MCF 10A (cell line): ENCODE measurements around the gene PSMA1. TPM values are rescaled to one million over a fixed set of nuclear protein-coding genes. Genes with fewer than 3 reads are reported as not detected.
A peak's percentile ranks its signal among the peaks of the same experiment; 100 is the strongest.
"Not testable (repeated sequence)": the region's sequence is repeated elsewhere in the genome, so short reads cannot be mapped to it uniquely, and the experiment has no call there.

Experiments
- Bru-seq: library from RNA; stranded (reverse); fragments of 400-500 nt; gene quantifications from one replicate; lab custom pipeline; 2021; lab: Mats Ljungman, UMichigan
- BruChase-seq, 2 experiments: library from RNA; stranded (reverse); fragments of 400-500 nt; gene quantifications; one replicate each; lab custom pipeline; 2021; lab: Mats Ljungman, UMichigan
- BruUV-seq: library from RNA; stranded (reverse); fragments of 400-500 nt; replicated peaks from 2 replicates; lab custom pipeline; 2021; lab: Mats Ljungman, UMichigan
- CTCF ChIA-PET: fragments of 300-600 bp; sonication (Branson Sonifier 250); formaldehyde crosslinking; extraction: SDS; loops from one replicate; lab custom pipeline; 2021; ENCODE audit warnings: antibody characterized with exemption, inconsistent platforms; lab: Yijun Ruan, JAX
- POLR2A ChIA-PET: fragments of 300-600, 350-650 bp; sonication (Branson Sonifier 250); formaldehyde crosslinking; extraction: SDS; loops from one replicate; lab custom pipeline; 2020; ENCODE audit warnings: antibody characterized with exemption, inconsistent platforms; lab: Yijun Ruan, JAX
- DNase-seq: peaks from one replicate; pipeline ENCODE4 v3.0.0-alpha.2; 2018; ENCODE audit not compliant: unreplicated experiment
- H3K27ac Mint-ChIP-seq: one replicate; pipeline ENCODE4 v1.8.0; 2022; ENCODE audit warnings: mild to moderate bottlenecking, low read depth, mixed read lengths; ENCODE audit not compliant: unreplicated experiment
- H3K27me3 Mint-ChIP-seq: one replicate; pipeline ENCODE4 v1.8.0; 2022; ENCODE audit warnings: mixed read lengths; ENCODE audit not compliant: insufficient read depth, unreplicated experiment
- H3K36me3 Mint-ChIP-seq: one replicate; pipeline ENCODE4 v1.8.0; 2022; ENCODE audit warnings: mild to moderate bottlenecking, moderate library complexity, mixed read lengths; ENCODE audit not compliant: insufficient read depth, unreplicated experiment
- H3K4me1 Mint-ChIP-seq: one replicate; pipeline ENCODE4 v1.8.0; 2022; ENCODE audit warnings: mixed read lengths; ENCODE audit not compliant: insufficient read depth, unreplicated experiment
- H3K4me3 Mint-ChIP-seq: one replicate; pipeline ENCODE4 v1.8.0; 2022; ENCODE audit warnings: mild to moderate bottlenecking, moderate library complexity, mixed read lengths; ENCODE audit not compliant: unreplicated experiment
- H3K9me3 Mint-ChIP-seq: one replicate; pipeline ENCODE4 v1.8.0; 2022; ENCODE audit warnings: mixed read lengths; ENCODE audit not compliant: unreplicated experiment
- CTCF ChIP-seq: fragments of 200-600 bp; IDR thresholded peaks from one replicate; pipeline ENCODE4 v1.8.0; 2022; ENCODE audit warnings: antibody characterized with exemption, mild to moderate bottlenecking; ENCODE audit not compliant: unreplicated experiment
- intact Hi-C: fragments of 100-400 bp; cut with micrococcal nuclease; formaldehyde crosslinking; loops from 2 replicates; pipeline ENCODE4 v1.14.1; 2022
- long read RNA-seq: library from polyadenylated mRNA; stranded (forward); transcript quantifications from one replicate; pipeline ENCODE4 v2.0.0, GENCODE V29; 2022
- total RNA-seq: library from RNA; stranded (reverse); gene quantifications from 2 replicates; pipeline ENCODE4 v1.2.3, GENCODE V29; 2022

The PSMA1 gene
- total RNA-seq (202 and 255 TPM in 2 replicates), Bru-seq, nascent RNA (percentile 30 among the genes with signal in this experiment), BruChase-seq, experiment 1, labeled RNA remaining after a 6-hour chase (percentile 49 among the genes with signal in this experiment), BruChase-seq, experiment 2, labeled RNA remaining after a 2-hour chase (percentile 37 among the genes with signal in this experiment)
- long read RNA-seq, transcript PSMA1-209 (10 exons, 1,527 nt), result minor isoform, 16 of 487 reads
- long read RNA-seq, transcript PSMA1-201 (10 exons, 1,505 nt), result major isoform, 395 of 487 reads
- long read RNA-seq, partial matches to known transcripts, result 3 of 487 reads
- long read RNA-seq, other reads (novel, unspliced or antisense), result 69 of 487 reads

- Mint-ChIP-seq H3K27ac (peak within 1 kb of the TSS; percentile 98), H3K36me3 (peaks cover 38% of the 10 kb centered on the region), H3K4me1 (peaks cover 14% of the 10 kb centered on the region), H3K27me3 (no peaks in the 10 kb centered on the region), H3K4me3 (peak within 1 kb of the TSS; percentile 91), H3K9me3 (no peaks in the 10 kb centered on the region)
- intact Hi-C loops, result loop anchor here (5.0 kb wide), 1 partner anchor 372 kb away; the partner anchor contains the start of gene CYP2R1
- TF ChIP-seq CTCF, result no peak
- TSS peak; percentile 70 for BruUV-seq
- peak; percentile 94 for DNase-seq
- CTCF ChIA-PET, result interaction anchor here (0.5 to 1.5 kb wide), 4 partner anchors 71 to 541 kb away, joined by 3 to 8 read pairs (median 4); partner anchors contain the start of gene CYP2R1
- POLR2A ChIA-PET, result interaction anchor here (0.7 to 2.7 kb wide), 15 partner anchors 12 to 585 kb away, joined by 3 to 43 read pairs (median 3); partner anchors contain the start of genes COPB1 and CYP2R1
These were observed at the start of gene PSMA1 for GRCh38 chr11:14519917-14520746. PSMA1 (minus strand) TSS chr11:14520386; CDS start chr11:14520299, 87 bp downstream.

DNA sequence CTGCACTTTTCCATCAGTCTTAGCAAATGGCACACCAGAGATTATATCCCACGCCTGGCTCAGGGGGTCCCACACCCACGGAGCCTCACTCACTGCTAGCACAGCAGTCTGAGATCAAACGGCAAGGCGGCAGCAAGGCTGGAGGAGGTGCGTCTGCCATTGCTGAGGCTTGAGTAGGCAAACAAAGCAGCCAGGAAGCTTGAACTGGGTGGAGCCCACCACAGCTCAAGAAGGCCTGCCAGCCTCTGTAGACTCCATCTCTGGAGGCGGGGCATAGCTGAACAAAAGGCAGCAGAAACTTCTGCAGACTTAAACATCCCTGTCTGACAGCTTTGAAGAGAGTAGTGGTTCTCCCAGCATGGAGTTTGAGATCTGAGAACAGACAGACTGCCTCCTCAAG lies 49.3 kb upstream of the PSMA1 start:
- H3K9me3 Mint-ChIP-seq, intact Hi-C loops, H3K27ac Mint-ChIP-seq, POLR2A ChIA-PET, H3K4me3 Mint-ChIP-seq, H3K4me1 Mint-ChIP-seq, CTCF ChIA-PET, DNase-seq, BruUV-seq, H3K36me3 Mint-ChIP-seq: not testable (repeated sequence)
- H3K27me3 Mint-ChIP-seq, result peaks cover 22% of the 10 kb centered on the region

DNA sequence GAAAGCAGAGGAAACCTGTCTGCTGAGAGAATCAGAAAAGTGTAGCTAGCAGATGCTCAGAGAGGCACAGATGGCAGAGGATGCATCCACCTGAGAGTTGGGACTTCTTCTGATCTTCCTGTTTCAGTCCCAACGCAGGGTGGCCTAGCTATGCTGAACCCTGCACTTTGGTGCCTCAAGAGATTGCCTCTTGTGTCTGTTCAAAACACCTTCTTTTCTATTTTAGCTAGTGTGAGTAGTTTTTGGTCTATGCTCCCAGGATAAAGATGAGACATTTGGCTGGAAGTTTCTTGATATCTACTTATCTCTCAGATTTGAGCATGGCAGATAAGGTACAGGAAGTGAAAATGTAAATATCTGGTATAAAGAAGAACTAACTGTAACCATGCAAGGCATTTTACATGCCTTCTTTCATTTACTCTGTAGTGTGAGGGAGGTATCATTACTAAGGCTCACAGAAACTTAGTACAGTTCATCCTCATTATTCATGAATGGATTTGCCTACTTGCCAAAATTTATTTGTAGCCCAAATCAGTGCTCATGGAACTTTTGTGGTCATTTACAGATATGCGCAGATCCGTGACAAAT lies 47.0 kb upstream of the PSMA1 start:
- Mint-ChIP-seq H3K36me3 (no peaks in the 10 kb centered on the region), H3K4me1 (no peaks in the 10 kb centered on the region), H3K9me3 (no peaks in the 10 kb centered on the region), H3K4me3 (no peak overlapping the region), H3K27ac (no peak overlapping the region), H3K27me3 (peaks cover 22% of the 10 kb centered on the region)
- no TSS peak for BruUV-seq
- ChIA-PET CTCF (no interaction called here), POLR2A (no interaction called here)
- TF ChIP-seq CTCF, result no peak
- intact Hi-C loops, result no loop called here
- no peak for DNase-seq

GRCh38 chr11:14566331-14567063 lies 46.3 kb upstream of the PSMA1 start:
- no TSS peak for BruUV-seq
- CTCF ChIA-PET, result no interaction called here
- Mint-ChIP-seq H3K4me3 (no peak overlapping the region), H3K4me1 (no peaks in the 10 kb centered on the region), H3K9me3 (no peaks in the 10 kb centered on the region), H3K27me3 (peaks cover 27% of the 10 kb centered on the region), H3K27ac (no peak overlapping the region), H3K36me3 (no peaks in the 10 kb centered on the region)
- intact Hi-C loops, result no loop called here
- POLR2A ChIA-PET, result no interaction called here
- no peak for DNase-seq
- TF ChIP-seq CTCF, result no peak
